G401 (cell line): ENCODE measurements around the gene ASAP2. TPM values are rescaled to one million over a fixed set of nuclear protein-coding genes. Genes with fewer than 3 reads are reported as not detected.
A peak's percentile ranks its signal among the peaks of the same experiment; 100 is the strongest.

Experiments used
- DNase-seq: peaks from one replicate; pipeline ENCODE4 v3.0.0-alpha.2; 2015; ENCODE audit warnings: low spot score
- in situ Hi-C: cut with HindIII; loops from 2 replicates; pipeline ENCODE4 v1.10.0; 2016; ENCODE audit warnings: low sequenced_read_pairs, mixed read lengths
- total RNA-seq: library from RNA; depleted of rRNA; stranded (reverse); fragments of >200 nt; shearing (Covaris generic); gene quantifications from 2 replicates; pipeline ENCODE4 v1.2.3, GENCODE V29; 2014

Gene ASAP2
- total RNA-seq, 1 experiment from 2014 or later = 7.1 TPM

DNA sequence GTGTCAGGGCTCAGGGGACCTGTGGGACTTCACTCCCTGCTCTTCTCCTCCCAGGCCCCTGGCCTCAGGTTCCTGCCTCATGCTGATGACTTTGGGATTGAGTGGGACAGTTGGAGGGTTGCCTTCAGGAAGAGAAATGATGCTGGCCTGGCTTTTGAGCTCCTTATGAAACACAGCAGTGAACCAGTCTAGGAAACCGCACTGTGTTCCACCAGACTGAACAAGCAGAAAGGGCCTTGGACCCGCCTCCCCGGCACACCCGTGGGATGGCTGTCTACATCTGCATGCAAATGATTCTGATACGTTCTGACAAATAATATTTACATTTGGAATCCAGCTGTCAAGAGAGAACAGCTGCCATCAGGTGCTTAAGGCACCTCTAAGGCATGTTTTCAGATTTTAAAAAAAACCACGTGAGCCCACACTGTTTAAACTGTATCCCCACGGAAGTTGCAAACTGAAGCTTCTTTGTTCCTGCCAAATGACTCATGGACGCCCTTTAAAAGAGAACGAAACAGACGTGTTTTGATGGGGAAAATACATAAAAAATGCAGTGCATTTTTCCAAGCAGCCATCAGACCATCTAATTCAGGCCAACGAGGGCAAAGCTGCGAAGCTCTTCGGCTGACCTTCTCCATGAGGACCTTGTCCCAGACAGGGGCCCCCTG, 27.6 kb upstream of the ASAP2 start:
- in situ Hi-C loops = no loop called here
- peak; percentile 9 for DNase-seq

DNA sequence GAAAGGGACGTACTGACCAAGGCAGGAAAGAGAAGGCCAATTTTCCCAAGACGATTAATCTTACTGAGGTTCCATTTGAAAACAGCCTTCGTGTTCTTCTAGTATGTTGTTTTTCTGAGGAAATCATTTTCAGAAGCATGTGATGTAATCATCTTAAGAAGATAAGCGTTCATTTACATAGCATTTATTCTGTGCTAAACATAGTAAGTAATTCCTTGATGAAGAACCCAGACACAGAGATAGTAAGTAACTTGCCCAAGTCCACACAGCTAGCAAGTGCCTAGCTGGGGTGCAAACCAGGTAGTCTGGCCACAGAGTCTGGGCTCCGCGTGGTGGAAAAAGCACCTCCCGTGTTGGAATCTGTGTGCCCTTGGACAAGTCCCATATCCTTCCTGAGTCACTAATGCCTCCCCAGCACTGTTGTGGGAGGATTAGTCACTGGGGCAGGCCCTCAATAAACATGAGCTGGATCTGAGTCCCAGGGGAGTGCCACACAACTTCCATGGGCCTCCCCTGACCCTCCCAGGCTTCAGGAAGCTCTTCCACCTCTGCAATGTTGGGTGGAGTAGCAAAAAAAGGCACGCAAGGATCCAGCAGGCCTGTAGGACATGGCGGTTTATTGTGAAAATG, 26.9 kb upstream of the ASAP2 start:
- no peak for DNase-seq
- in situ Hi-C loops = no loop called here

DNA sequence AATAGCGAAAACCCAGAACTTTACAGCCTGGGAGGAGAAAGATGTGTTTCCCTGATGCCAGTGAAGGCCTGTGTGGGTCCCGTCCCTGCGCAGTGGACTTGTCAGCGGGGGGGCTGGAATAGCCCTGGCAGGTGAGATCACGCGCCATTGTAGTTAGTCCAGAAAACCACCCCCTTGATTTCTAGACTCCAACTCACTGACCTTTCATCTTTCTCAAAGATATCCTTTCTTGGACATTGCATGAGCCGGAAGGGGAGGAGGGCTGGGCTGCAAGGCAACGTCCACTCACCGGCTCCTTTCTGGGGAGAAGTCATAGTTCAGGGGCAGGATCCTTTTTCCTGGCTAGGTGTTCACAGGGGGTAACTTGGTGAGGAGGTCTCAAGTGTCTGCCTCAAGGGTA, 22.3 kb upstream of the ASAP2 start:
- DNase-seq = no peak
- in situ Hi-C loops = no loop called here

DNA sequence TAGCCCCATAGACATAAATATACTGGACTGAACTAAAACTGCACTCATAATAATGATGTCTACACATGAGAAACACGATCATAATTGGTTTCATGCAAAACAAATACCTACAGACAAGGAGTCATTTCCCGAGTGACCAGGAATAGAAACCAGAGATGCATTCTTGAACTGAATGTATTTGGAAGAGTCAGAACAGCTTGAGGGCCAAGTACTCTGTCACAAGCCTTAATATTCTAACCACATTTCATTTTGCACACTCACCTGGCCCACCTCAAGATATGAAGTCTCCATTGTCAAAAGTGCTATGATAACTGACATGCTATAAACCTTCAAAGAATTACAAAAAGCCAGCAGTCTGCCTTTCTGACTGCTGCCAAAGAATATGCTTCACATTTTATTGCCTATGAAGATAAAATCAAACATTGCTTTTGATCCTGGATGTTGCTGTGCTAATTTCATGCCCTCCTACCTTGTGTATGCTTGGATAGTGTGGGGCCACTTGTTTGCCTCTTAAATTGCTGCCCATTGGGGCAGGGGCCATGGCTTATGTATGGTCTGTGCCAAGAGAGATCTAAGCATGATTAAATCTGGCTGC, 18.9 kb upstream of the ASAP2 start:
- DNase-seq = no peak
- in situ Hi-C loops = no loop called here

DNA sequence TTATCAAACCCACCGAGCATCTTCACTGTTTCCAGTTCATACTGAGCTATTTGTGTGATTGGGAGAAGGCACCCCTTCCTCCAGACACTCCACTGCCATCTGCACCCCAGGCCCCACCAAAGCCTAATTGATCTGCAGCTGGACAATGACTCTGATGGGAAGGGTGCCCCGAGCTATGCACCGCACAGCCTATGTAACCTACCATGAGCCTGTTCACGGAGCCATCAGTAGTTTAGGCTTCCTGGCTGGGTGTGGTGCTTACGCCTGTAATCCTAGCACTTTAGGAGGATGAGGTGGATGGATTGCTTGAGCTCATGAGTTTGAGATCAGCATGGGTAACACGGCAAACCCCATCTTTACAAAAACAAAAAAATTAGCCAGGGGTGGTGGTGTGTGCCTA, 17.8 kb upstream of the ASAP2 start:
- in situ Hi-C loops = no loop called here
- no peak for DNase-seq

DNA sequence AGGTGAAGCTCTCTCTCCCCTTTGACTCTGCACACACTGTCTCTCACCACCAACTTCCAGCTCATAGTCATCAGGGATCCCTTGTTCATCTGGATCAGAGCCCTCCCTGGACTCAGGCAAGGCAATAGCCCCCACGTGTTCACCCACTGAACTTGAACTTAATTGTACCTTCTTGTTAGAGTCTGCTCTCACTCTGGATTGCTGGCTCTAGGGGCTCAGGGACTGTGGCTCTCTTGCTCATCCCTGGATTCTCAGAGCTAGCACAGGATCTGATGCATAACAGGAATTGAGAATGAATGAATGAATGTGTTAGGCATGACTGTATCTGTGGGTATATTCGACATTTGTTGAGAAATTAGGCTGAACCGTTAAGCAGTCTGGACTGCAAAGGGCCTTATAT, 16.7 kb upstream of the ASAP2 start:
- in situ Hi-C loops = no loop called here
- DNase-seq = no peak

DNA sequence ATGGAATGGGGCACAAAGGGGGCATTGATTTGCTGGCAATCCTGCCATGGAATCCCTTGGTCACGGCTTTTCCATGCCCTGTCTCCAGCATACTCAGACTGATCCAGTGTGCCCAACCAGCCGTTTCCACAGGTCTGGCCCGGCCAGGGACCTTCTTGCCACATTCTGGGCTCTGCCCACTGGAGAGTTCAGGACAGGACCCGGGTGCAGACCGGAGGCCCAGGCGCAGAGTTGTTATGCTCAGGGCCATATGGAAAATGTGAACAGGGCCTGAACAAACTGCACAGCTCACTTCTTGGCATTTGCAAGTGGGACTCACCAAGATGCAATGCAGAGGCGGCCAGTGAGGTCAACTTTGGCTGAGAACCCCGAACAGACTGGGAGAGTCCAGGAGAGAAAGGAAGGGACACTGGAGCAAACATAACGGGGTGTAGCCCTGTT, 15.6 kb upstream of the ASAP2 start:
- in situ Hi-C loops = no loop called here
- no peak for DNase-seq

DNA sequence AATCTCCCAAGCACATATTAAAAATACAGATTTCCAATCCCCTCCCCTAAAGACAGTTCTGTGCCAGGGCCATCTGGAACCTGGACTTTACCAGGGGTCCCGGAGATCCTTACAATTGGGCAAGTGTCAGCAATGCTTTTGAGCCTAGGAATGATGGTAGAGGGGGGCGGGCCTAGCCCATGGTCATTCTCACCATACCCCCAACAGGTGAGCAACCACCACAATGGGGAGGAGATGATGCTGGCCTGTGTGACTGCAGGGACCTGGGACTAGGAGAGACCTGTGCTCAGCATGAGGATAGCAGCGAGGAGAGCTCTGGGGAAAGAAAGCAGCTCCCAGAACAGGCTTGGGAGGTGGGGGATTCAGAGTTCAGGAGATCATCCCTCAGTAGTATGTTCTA, 13.9 kb upstream of the ASAP2 start:
- DNase-seq = no peak
- in situ Hi-C loops = no loop called here

DNA sequence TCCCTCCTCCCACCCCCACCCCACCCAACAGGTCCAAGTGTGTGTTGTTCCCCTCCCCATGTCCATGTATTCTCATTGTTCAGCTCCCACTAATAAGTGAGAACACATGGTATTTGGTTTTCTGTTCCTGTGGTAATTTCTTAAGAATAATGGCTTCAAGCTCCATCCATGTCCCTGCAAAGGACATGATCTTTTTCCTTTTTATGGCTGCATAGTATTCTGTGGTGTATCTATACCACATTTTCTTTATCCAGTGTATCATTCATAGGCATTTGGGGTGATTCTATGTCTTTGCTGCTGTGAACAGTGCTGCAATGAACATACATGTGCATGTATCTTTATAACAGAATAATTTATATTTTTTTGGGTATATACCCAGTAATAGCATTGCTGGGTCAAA, 12.3 kb upstream of the ASAP2 start:
- in situ Hi-C loops = no loop called here
- no peak for DNase-seq

DNA sequence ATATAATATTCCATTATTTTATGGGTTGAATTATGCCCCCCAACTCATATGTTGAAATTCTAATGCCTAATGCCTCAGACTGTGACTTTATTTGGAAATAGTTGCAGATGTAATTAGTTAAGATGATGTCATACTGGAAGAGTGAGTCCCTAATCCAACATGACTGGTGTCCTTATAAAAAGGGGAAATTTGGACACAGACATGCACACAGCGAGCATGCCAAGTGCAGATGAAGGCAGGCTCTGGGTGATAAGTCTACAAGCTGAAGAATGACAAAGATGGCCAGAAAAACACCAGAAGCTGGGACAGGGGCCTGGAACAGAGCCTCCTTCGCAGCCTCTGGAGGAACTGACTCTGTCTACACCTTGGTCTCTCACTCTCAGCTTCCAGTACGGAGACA, 10.0 kb upstream of the ASAP2 start:
- DNase-seq = no peak
- in situ Hi-C loops = no loop called here

DNA sequence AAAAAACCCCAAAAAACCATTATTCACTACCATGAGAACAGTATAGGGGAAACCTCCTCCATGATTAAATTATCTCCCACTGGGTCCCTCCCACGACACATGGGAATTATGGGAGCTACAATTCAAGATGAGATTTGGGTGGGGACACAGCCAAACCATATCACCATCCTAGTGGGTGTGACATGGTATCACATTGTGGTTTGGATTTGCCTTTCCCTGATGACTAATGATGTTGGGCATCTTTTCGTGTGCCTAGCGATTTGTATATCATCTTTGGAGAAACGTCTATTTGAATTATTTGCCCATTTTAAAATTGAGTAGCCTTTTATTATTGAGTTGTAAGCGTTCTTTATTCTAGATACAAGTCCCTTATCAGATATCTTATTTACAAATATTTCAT, 8.7 kb upstream of the ASAP2 start:
- in situ Hi-C loops = no loop called here
- DNase-seq = no peak

DNA sequence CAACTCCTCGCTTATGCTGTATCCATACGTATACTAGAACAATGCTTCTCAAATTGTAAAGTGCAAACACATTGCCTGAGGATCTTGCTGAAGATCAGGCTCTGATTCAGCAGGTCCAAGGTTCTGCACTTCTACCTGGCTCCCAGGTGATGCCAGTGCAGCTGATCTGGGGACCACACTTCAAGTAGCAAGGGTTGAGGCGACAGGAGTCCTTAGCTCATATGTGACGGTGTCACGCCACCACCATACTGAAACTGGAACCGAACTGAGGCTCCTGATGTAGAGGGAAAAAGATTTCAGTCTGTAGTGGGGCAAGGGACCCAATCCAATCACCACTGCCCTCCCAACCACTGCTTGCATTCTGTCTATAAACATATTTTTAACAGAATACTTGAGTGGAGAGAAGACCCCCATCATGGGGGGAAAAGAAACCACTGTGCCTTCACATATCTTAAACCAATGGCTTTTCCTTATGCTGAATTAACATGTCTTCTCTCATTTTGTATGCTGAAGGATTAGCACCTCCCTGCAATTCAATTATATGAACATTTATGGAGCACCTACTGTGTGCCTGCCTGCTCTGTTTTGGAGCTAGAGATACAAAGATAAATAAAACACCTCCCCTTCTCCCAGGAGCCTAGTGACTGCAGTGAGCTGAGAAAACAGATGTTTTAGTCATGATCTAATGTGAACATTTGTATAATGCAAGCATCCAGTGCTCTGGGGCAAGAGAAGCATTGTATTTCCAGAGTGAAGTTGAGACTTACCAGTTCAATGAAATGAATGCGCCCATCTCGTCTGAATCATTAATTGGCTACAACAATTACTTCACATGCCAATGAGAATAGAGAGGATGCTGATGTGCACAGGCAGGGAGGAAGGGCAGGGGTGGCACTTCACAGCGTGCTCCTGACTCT, 6.6 kb upstream of the ASAP2 start:
- DNase-seq = no peak
- in situ Hi-C loops = no loop called here

DNA sequence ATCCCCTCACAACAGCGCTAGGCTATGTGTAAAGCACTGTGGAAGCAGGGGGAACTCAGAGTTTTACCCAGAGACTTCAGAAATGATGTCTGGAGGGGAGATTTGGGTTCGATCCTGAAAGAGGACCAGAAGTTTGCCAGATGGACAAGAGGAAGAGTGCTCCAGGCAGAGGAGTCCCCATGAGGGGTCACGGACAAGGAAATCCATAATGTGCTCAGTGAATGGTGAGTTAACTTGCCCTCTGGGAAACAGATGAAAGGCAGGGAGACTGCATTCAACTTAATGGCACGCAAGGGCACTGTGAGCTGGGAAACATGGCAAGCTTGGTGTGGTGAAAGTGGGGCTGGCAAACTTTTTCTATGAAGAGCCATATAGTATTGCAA, 6.0 kb upstream of the ASAP2 start:
- DNase-seq = no peak
- in situ Hi-C loops = no loop called here

DNA sequence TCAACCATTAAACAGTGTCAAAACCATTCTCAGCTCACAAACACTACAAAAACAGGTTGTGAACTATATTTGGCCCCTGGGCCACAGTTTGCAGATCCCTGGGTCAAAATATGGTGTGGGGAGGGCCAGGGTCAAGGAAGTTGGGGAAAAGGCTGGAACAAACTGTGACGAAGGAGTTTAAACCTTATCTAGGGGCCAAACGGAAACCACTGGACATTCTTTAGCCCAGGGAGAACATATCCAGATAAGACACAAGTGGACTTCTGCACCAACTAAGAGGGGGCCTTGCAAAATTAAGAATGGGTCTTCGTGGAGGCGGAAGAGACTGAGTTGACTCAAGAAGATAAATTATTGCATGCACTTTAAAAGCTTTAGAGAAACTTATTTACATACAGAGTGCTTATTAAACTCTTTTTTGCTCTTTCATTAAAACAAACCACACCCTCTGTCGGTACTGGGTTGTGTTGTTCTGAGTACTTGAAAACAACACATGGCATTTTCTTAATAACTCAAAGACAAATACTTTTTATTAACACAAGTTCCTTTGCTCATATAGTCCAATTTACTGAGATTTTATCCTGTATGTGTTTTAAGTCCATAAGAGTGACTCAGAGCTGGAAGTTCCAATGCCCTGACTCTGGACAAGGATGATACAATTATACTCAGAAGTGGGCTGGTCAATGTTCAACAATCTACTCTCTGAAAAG, 5.3 kb upstream of the ASAP2 start:
- in situ Hi-C loops = no loop called here
- DNase-seq = no peak

DNA sequence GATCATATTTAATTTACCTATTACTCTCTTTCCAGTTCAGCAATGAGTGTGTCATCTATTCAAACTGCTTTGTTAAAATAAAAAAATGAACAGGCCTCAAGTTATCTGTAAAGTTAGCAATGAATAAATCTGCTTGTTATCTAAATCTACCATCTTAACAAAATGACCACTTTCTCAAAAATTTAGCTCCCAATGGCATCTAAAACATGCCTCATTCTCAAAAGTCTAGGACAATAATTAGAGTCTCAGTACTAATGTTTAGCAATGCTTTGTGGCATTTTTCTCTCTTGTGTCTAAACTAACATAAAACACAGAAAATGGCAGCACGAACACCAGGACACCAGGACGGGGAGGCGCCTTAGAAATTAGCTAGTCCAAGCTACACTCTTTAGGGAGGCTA, 3.6 kb upstream of the ASAP2 start:
- DNase-seq = no peak
- in situ Hi-C loops = no loop called here

DNA sequence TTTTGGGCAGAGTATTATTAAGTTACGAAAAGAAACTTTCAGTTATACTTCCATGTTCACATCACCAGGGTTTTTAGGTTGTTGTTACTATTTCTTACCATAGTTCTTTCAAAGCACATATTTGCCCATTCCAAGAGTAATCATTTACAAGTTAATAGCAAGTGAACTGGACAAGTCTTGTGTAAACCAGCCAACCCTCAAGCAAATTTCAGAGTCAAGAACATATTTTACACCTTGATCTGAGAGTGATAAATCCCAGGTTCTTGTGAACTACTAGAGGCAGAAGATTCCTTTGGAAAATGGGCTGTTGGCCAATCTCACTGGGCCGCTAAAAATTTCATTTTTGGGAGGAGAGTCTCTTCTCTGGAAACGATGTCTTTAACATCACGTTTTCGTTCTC, 2.7 kb upstream of the ASAP2 start:
- in situ Hi-C loops = no loop called here

DNA sequence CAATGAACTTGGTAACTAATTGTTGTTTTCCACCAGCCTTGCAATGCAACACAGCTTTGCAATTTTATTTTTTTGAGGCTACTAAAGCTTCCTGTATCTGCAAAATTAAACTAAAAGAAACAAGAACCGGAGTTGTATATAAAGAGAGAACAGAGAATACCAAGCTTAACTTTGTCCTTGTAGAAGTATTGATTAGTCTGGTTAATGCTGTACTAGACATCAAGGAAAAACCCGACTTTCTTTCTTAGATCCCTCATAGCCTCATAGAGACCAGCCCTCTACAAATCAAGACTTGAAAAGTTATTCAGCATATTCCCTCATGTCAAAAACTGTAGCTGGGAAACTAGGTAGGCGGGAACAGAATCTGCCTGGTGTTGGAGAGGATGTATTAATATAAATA, 1.7 kb upstream of the ASAP2 start:
- in situ Hi-C loops = no loop called here
- no peak for DNase-seq

More for the DNA sequence above, 2.7 kb upstream of the ASAP2 start:
- no peak for DNase-seq

DNA sequence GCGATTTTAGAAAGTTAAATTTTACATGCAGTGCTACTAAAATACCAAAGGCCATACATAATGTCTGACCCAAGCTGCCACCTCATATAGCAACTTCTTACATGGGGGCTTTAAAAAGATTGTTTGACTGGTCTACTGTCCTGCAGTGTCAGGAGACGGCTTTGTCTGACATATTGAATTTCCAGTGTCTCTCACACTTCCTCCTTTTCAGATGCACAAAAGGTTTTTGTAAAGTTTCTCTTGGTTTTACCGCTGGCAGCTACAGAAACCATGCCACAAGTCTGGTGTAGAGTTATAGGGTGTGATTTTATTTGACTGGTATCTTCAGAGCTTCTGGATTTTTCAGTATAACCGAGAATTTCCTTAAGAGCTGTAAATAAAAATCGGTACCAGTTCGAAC, 1.1 kb upstream of the ASAP2 start:
- DNase-seq = no peak
- in situ Hi-C loops = no loop called here

DNA sequence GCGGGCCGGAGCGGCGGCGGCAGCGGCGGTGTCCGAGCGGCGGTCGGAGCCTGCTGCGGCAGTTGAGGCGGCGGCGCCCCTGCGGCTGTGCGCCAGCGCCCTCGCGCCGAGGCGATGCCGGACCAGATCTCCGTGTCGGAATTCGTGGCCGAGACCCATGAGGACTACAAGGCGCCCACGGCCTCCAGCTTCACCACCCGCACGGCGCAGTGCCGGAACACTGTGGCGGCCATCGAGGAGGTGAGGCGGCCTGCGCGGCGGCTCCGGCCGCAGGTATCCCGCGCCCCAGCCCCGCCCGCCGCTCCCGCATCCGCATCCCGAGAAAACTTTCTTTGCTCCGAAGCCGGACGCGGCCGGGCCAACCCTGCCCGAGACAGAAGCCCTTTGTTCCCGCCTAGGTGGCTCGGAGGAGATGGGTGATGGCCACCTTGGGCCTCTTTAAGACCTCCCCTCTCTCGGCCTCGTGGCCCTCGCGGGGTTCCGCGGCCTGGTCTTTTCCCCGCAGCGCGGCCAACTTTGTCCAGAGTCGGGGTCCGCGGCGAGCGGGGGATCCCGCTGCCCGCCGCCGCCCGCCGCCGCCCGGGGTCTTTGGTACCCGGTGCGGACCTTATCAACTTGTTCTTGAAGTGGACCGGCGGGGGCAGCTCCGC, 504 bp downstream of the ASAP2 start:
- no peak for DNase-seq
- in situ Hi-C loops = no loop called here
